Measurements from ENCODE around the gene FBRS.

DNA sequence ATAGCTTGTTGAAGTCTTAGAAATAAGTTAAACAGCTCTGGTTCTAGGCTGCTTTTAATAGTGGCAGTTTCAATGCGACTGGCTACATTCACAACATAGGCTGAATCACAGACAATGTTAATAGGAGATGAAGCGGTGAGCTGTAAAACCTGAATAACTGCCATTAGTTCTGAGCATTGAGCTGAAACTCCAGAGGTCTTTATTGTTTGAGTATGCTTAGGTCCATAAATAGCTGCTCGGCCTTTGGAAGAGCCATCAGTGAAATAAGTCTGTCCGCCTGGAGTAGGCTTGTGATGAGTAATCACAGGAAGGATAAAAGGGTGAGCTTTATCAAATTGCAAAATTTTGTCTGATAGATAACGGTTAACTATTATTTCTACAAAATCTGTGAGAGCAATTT is 38.6 kb upstream of the FBRS start:
- TF ChIP-seq, protein P1, sequence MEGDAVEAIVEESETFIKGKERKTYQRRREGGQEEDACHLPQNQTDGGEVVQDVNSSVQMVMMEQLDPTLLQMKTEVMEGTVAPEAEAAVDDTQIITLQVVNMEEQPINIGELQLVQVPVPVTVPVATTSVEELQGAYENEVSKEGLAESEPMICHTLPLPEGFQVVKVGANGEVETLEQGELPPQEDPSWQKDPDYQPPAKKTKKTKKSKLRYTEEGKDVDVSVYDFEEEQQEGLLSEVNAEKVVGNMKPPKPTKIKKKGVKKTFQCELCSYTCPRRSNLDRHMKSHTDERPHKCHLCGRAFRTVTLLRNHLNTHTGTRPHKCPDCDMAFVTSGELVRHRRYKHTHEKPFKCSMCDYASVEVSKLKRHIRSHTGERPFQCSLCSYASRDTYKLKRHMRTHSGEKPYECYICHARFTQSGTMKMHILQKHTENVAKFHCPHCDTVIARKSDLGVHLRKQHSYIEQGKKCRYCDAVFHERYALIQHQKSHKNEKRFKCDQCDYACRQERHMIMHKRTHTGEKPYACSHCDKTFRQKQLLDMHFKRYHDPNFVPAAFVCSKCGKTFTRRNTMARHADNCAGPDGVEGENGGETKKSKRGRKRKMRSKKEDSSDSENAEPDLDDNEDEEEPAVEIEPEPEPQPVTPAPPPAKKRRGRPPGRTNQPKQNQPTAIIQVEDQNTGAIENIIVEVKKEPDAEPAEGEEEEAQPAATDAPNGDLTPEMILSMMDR (IDR thresholded peaks at IDR 0.05): no peak
- TF ChIP-seq POLR2A (IDR thresholded peaks at IDR 0.05): no peak
